C4-2B (cell line): ENCODE data around the gene SREBF1.
A peak's percentile ranks its signal among the peaks of the same experiment; 100 is the strongest.

Experiments
- H3K27ac ChIP-seq: fragments of 450-650 bp; 2 replicates; pipeline ENCODE4 v1.5.1; 2017
- ZFX ChIP-seq: fragments of 450-650 bp; IDR thresholded peaks from 2 replicates; pipeline ENCODE4 v1.6.1; 2017
- TF ChIP-seq, protein P1 (sequence below): fragments of 450-650 bp; conservative IDR thresholded peaks from 2 replicates; pipeline ENCODE4 v1.5.1; 2017; ENCODE audit warnings: mild to moderate bottlenecking

The SREBF1 gene

DNA sequence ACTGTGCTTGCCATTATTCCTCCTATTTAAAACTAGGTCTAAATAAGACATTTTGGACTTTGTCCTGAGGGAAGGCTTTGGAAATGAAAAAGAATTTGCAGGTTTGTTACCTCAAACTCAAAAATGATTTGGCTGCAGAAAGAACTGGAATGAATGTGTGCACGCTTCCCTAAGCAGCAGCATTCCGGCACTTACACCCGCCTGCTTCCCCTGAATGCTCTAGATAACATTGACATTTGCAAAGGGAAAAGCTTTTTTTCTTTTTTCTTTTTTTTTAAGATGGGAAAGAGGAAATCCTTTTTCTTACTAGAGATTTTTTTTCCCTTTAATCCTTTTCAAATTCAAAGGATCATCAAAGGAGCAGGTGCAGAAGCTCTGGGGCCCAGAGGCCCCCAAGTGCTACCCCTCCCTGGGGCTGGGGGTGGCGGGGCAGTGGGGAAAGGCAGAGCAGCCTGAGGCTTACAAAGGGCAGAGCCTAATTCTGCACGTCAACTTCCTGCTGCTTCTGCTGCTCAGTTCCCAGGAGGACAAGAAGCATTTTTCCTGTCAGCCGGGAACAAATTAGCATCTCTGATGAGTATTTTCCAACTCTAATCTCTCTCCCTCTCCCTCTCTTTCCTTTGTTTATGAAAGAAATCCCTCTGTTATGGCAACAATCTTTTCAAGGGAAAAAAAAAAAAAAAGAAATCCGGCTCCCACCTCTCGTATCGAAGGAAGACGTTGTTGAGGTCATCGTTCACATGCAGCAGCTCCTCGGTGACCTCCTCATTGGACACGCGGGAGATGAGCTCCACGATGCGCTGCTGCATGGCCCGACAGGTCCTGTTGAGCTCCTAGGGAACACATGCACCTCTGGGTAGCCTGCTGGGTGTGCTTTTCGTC, 32.1 kb upstream of the SREBF1 start:
- TF ChIP-seq ZFX: no peak
- TF ChIP-seq, protein P1, sequence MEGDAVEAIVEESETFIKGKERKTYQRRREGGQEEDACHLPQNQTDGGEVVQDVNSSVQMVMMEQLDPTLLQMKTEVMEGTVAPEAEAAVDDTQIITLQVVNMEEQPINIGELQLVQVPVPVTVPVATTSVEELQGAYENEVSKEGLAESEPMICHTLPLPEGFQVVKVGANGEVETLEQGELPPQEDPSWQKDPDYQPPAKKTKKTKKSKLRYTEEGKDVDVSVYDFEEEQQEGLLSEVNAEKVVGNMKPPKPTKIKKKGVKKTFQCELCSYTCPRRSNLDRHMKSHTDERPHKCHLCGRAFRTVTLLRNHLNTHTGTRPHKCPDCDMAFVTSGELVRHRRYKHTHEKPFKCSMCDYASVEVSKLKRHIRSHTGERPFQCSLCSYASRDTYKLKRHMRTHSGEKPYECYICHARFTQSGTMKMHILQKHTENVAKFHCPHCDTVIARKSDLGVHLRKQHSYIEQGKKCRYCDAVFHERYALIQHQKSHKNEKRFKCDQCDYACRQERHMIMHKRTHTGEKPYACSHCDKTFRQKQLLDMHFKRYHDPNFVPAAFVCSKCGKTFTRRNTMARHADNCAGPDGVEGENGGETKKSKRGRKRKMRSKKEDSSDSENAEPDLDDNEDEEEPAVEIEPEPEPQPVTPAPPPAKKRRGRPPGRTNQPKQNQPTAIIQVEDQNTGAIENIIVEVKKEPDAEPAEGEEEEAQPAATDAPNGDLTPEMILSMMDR: no peak
- no peak overlapping the region for H3K27ac ChIP-seq

GRCh38 chr17:17866897-17867296, 30.1 kb upstream of the SREBF1 start:
- no peak overlapping the region for H3K27ac ChIP-seq
- TF ChIP-seq ZFX: no peak
- TF ChIP-seq, protein P1: no peak

DNA sequence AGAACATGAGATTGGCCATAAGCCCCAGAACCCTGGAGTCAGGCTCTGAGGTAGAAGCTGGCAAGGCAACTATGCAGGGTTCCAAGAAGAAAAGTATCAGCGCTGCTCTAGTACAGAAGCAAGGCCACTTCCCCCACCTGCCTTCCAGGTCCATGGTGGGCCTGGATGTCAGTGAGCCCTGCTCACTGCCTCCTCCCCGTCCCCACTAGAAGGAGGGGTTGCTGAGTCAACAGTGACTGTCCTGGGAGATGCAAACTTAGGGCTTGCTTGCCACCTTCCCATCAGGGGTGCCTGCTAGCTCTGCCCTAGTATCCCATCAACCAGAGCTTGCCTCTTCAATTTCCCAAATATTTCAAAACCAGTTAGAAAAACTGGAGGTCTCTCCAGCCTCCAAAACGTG, 29.6 kb upstream of the SREBF1 start:
- no peak for TF ChIP-seq ZFX
- H3K27ac ChIP-seq: no peak overlapping the region

GRCh38 chr17:17865035-17865434, 28.2 kb upstream of the SREBF1 start:
- H3K27ac ChIP-seq: no peak overlapping the region
- TF ChIP-seq ZFX: no peak
- TF ChIP-seq, protein P1: no peak

GRCh38 chr17:17860766-17861107, 24.0 kb upstream of the SREBF1 start:
- no peak for TF ChIP-seq ZFX
- TF ChIP-seq, protein P1: no peak
- no peak overlapping the region for H3K27ac ChIP-seq

GRCh38 chr17:17859909-17860765, 23.4 kb upstream of the SREBF1 start:
- H3K27ac ChIP-seq: peak overlapping the region; percentile 15; the same call in 1 of the 2 replicates
- TF ChIP-seq, protein P1: peak; percentile 97
- TF ChIP-seq ZFX: no peak

DNA sequence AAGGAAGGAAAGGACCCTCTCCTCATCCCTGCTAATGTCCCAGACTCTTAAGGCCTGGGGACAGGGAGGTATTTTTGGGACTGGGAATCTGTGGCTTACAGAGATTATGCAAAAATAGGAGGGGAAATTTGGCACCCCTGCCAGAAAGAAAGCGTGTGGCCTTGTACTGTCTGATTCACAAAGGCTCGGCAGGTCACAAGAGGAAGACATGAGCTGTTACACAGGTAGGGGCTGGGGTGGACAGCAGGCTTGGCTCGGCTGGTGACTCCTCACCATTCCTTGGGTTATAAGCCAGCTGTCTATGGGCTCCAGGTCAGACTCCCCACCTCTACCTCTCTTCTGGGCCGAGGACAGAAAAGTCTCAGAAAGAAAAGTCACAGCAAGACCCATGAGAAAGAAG, 20.7 kb upstream of the SREBF1 start:
- TF ChIP-seq, protein P1: no peak
- no peak for TF ChIP-seq ZFX
- no peak overlapping the region for H3K27ac ChIP-seq
